Heart right ventricle (tissue), 16 donors: ENCODE results near the gene PRKD1. TPM values are rescaled to one million over a fixed set of nuclear protein-coding genes. Genes with fewer than 3 reads are reported as not detected.

ENCODE experiments used
- ATAC-seq, 8 donors: fragments of 200-7000 bp; cut with Tn5 transposase; one replicate each; pipeline ENCODE4 v1.9.1; 2020; ENCODE audit warnings: mild to moderate bottlenecking in 8 of 8, moderate library complexity in 8 of 8, moderate number of reproducible peaks in 1 of 8
- DNase-seq, 2 donors: peaks; one replicate each; pipeline ENCODE4 v3.0.0-alpha.2; 2020
- H3K27ac ChIP-seq, 10 donors: fragments of 200-600 bp; sonication (generic) in 2 of 10; one replicate each; pipeline versions ENCODE4 v1.5.0 to v1.8.0; 2020 to 2022; ENCODE audit warnings: mild to moderate bottlenecking in 3 of 10
- H3K27me3 ChIP-seq, 7 donors: fragments of 200-600 bp; one replicate each; pipeline ENCODE4 v1.8.0; 2021 to 2022; ENCODE audit warnings: mild to moderate bottlenecking in 2 of 7
- H3K36me3 ChIP-seq, 9 donors: fragments of 200-600 bp; sonication (generic) in 1 of 9; one replicate each; pipeline versions ENCODE4 v1.5.0 to v1.8.0; 2020 to 2022; ENCODE audit warnings: mild to moderate bottlenecking in 2 of 9
- H3K4me1 ChIP-seq, 9 donors: fragments of 200-600 bp; sonication (generic) in 1 of 9; one replicate each; pipeline versions ENCODE4 v1.5.0 to v1.8.0; 2020 to 2022; ENCODE audit warnings: mild to moderate bottlenecking in 4 of 9
- H3K4me3 ChIP-seq, 10 donors: fragments of 200-600 bp; sonication (generic) in 2 of 10; one replicate each; pipeline versions ENCODE4 v1.5.0 to v1.8.0; 2020 to 2022; ENCODE audit warnings: mild to moderate bottlenecking in 7 of 10, moderate library complexity in 2 of 10
- H3K9me3 ChIP-seq, 11 donors: fragments of 200-600 bp in 10 of 11; sonication (generic) in 2 of 11; one replicate each; pipeline versions ENCODE4 v1.5.0 to v1.8.0; 2013 to 2022; ENCODE audit warnings: mild to moderate bottlenecking in 2 of 11, control low read depth in 1 of 11, moderate library complexity in 1 of 11
- WGBS, 2 donors: extraction: QIAGEN DNeasy Blood & Tissue Kit; methylation state at CpG; one replicate each; pipeline ENCODE4 v1.1.7; 2013; ENCODE audit warnings: inconsistent platforms in 1 of 2; 5-methylcytosine and 5-hydroxymethylcytosine counted together
- intact Hi-C, 10 donors: fragments of 100-400 bp; cut with DNase I; formaldehyde crosslinking; loops; one replicate each; pipeline versions ENCODE4 v1.11.1 to v1.14.2; 2022
- polyA plus RNA-seq, 2 donors: library from polyadenylated mRNA; stranded (reverse); fragments of 200-250 nt; gene quantifications; one replicate each; pipeline ENCODE4 v1.2.3, GENCODE V29; 2013
- total RNA-seq, 10 donors: library from RNA; stranded (reverse); fragmentation: NEBNext Ultra II Directional in 3 of 10; extraction: Animal tissue kit (Norgen Biotek cat#: 25700) in 3 of 10; gene quantifications; one replicate each; pipeline versions ENCODE4 v1.2.1 to v1.2.4, GENCODE V29; 2021 to 2023
- TF ChIP-seq, protein P1 (sequence below), 9 donors: fragments of 200-600 bp; sonication (generic) in 2 of 9; IDR thresholded peaks; one replicate each; pipeline versions ENCODE4 v1.5.0 to v1.8.0; 2021 to 2022; ENCODE audit warnings: antibody characterized with exemption in 9 of 9, mild to moderate bottlenecking in 5 of 9, moderate library complexity in 1 of 9
- donor health status: Arrhythmogenic right ventricular cardiomyopathy.
- donor health status: ischemic (EF 13 %, LVEDD 7.1; RV severe dilation, severe dysfunction).
- donor health status: healthy with polysubstance abuse.
- donor health status: DM: no; HTN: yes; CAD: no.
- donor health status: DM: no; HTN: no; CAD: no.
- donor health status: ischemic (EF 25% LVEDD 6.9; RV normal size, moderate dysfunction).
- donor health status: ischemic (EF 25% LVEDD 5.7; RV mildly dilated, moderate dysfunction).
- donor health status: healthy.
- donor health status: DM: yes; HTN: yes; CAD: no.
- donor health status: Ischemic cardiomyopathy.
- donor health status: ischemic (EF 35%, LVEDD 5.7; RV mildly dilated, moderate dysfunction).
- donor health status: nonischemic (EF 11% LVEDD 7.7; RV severe dilation, severe dysfunction).
- donor health status: DM: yes; HTN: yes; CAD: no.
- donor health status: PGD.
- donor health status: ischemic (EF 29% LVEDD 5.4; RV normal size, mild dysfunction).
- donor health status: nonischemic (EF 23%, LVEDD 6.1; RV moderate dilation, normal function).

The PRKD1 gene
- total and polyA plus RNA-seq, 12 donors, result 1.7 to 4.3 (median 2.5) TPM

DNA sequence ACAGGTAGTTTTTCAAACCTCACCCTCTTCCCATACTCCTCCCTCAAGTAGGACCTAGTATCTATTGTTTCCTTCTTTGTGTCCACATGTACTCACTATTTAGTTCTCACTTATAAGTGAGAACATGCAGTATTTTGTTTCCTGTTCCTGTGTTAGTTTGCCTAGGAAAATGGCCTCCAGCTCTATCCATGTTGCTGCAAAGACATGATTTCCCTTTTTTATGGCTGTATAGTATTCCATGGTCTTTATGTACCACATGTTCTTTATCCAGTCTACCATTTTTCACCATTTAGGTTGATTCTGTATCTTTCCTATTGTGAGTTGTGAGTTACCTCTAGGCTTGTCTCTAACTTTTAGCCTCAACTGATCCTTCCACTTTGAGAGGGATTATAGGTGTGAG, 310.7 kb downstream of the PRKD1 start:
- ATAC-seq (no peak), DNase-seq (no peak)
- Histone ChIP-seq H3K27me3 (no peaks in the 10 kb centered on the region), H3K4me1 (no peaks in the 10 kb centered on the region), H3K36me3 (peaks cover 0 to 10% (median 0%) of the 10 kb centered on the region in 9 donors), H3K9me3 (peaks cover 0 to 11% (median 4%) of the 10 kb centered on the region in 11 donors), H3K4me3 (no peak overlapping the region), H3K27ac (no peak overlapping the region)
- TF ChIP-seq, protein P1, sequence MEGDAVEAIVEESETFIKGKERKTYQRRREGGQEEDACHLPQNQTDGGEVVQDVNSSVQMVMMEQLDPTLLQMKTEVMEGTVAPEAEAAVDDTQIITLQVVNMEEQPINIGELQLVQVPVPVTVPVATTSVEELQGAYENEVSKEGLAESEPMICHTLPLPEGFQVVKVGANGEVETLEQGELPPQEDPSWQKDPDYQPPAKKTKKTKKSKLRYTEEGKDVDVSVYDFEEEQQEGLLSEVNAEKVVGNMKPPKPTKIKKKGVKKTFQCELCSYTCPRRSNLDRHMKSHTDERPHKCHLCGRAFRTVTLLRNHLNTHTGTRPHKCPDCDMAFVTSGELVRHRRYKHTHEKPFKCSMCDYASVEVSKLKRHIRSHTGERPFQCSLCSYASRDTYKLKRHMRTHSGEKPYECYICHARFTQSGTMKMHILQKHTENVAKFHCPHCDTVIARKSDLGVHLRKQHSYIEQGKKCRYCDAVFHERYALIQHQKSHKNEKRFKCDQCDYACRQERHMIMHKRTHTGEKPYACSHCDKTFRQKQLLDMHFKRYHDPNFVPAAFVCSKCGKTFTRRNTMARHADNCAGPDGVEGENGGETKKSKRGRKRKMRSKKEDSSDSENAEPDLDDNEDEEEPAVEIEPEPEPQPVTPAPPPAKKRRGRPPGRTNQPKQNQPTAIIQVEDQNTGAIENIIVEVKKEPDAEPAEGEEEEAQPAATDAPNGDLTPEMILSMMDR (IDR thresholded peaks at IDR 0.05), result no peak
- intact Hi-C loops, result no loop called here

DNA sequence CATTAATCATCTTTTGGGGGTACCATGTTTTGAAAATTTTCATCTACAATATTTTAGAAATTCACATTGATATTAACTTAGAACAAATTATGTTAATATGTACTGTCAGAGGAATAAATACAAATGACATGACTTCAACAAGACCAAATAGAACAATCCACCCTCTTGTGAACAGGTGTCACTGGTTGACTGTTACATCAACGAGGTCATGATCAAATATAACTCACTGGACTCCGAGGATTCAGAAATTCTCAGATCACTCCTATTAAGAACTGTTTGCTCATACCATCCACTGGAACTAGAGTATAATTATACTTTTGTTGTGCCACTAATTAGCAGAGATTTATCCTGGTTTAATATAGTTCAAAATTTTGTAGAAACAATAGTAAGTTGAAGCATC, 318.8 kb downstream of the PRKD1 start:
- no peaks in the 10 kb centered on the region for H3K9me3 ChIP-seq
- H3K27ac ChIP-seq, result no peak overlapping the region
- H3K27me3 ChIP-seq, result no peaks in the 10 kb centered on the region
- no peaks in the 10 kb centered on the region for H3K4me1 ChIP-seq
- intact Hi-C loops, result no loop called here
- WGBS, 2 donors, result 89 to 96% methylated on average over 2 of the region's 2 CpGs
- ATAC-seq (no peak), DNase-seq (no peak)
- TF ChIP-seq, protein P1 (IDR thresholded peaks at IDR 0.05), result no peak
- H3K36me3 ChIP-seq, result no peaks in the 10 kb centered on the region
- H3K4me3 ChIP-seq, result no peak overlapping the region

DNA sequence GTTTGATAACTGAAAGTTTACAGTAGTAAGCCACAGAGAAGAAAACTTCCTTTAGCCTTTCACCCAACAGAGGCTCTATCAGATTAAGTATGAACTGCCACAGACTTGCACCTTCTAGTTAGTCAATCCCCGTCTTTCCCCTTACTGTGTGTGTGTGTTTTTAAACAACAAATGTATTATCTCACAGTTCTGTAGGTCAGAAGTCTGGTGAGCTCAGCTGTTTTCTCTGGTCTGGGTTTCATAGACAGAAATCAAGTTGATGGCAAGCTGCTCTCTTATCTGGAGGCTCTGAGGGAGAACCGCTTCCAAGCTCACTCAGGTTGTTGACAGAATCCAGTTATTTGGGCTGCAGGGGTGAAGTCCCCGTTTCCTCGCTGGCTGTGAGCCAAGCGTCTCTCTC, 320.5 kb downstream of the PRKD1 start:
- no peak for DNase-seq
- Histone ChIP-seq H3K4me1 (no peaks in the 10 kb centered on the region), H3K27ac (no peak overlapping the region), H3K4me3 (no peak overlapping the region), H3K27me3 (no peaks in the 10 kb centered on the region), H3K9me3 (no peaks in the 10 kb centered on the region), H3K36me3 (no peaks in the 10 kb centered on the region)
- TF ChIP-seq, protein P1 (IDR thresholded peaks at IDR 0.05), result no peak
- 50 to 57% methylated on average over 5 of the region's 5 CpGs for WGBS, 2 donors
- no peak for ATAC-seq
- intact Hi-C loops, result no loop called here

DNA sequence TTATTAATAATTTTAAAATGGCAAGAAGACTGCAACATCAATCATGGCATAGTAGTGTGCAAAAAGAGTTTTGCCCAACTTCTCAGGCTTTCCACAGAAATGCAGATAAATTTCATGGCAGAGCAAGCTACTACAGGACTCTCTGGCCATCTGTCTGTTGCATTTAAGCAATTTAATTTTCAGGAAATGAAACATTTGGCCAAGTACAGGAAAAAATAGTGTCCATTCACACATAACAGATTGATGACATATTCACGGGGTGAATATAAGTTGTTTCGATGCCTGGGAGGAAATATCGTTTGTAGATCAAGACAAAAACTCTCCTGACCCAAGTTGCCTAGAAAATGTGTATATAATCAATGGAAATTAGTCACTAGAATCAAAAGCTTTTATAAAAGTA, 324.0 kb downstream of the PRKD1 start:
- no peaks in the 10 kb centered on the region for H3K27me3 ChIP-seq
- H3K4me3 ChIP-seq, result no peak overlapping the region
- H3K9me3 ChIP-seq, result no peaks in the 10 kb centered on the region
- DNase-seq (no peak), ATAC-seq (no peak)
- no peaks in the 10 kb centered on the region for H3K4me1 ChIP-seq
- TF ChIP-seq, protein P1 (IDR thresholded peaks at IDR 0.05), result no peak
- H3K27ac ChIP-seq, result no peak overlapping the region
- peaks cover 0 to 5% (median 0%) of the 10 kb centered on the region in 9 donors for H3K36me3 ChIP-seq
- intact Hi-C loops, result no loop called here
- 54 to 57% methylated on average over 3 of the region's 3 CpGs for WGBS, 2 donors

DNA sequence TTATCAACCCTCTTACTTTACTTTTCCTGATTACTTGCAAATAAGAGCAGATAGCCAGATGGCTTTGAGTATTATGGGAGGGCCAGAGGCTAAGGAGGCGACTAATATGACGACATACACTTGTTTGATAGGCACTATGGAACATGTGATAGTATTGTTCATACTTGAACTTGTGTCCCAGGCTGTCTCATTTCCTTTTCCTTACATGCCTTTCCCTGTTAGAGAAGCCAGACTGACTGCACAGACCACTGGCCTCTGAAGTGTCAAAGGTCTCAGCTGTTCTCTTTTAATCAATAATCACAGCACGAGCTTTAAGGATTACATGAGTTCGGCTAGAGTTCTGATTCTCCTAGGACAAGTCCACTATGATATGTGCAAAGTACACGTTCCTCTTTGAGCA, 326.0 kb downstream of the PRKD1 start:
- TF ChIP-seq, protein P1 (IDR thresholded peaks at IDR 0.05), result no peak
- no peak for DNase-seq
- 79 to 82% methylated on average over 5 of the region's 5 CpGs for WGBS, 2 donors
- Histone ChIP-seq H3K4me3 (no peak overlapping the region), H3K36me3 (peaks cover 0 to 21% (median 0%) of the 10 kb centered on the region in 9 donors), H3K27me3 (no peaks in the 10 kb centered on the region), H3K4me1 (no peaks in the 10 kb centered on the region), H3K27ac (no peak overlapping the region), H3K9me3 (no peaks in the 10 kb centered on the region)
- intact Hi-C loops, result no loop called here
- no peak for ATAC-seq
